Right lobe of liver (tissue), 6 donors: ENCODE data around the gene TOR3A. TPM values are rescaled to one million over a fixed set of nuclear protein-coding genes. Genes with fewer than 3 reads are reported as not detected.

Experiments used
- ATAC-seq, 4 donors: fragments of 200-7000 bp; cut with Tn5 transposase; one replicate each; pipeline ENCODE4 v1.9.1; 2020; ENCODE audit warnings: mild to moderate bottlenecking in 4 of 4, moderate library complexity in 4 of 4
- DNase-seq, 3 donors: peaks; one replicate each; pipeline ENCODE4 v3.0.0-alpha.2; 2020
- H3K27ac ChIP-seq, 3 donors: fragments of 200-600 bp; one replicate each; pipeline ENCODE4 v1.8.0; 2022
- H3K27me3 ChIP-seq, 2 donors: fragments of 200-600 bp; one replicate each; pipeline ENCODE4 v1.8.0; 2022
- H3K36me3 ChIP-seq, 4 donors: fragments of 200-600 bp; sonication (generic) in 1 of 4; one replicate each; pipeline versions ENCODE4 v1.5.1 to v1.8.0; 2017 to 2022; ENCODE audit warnings: control low read depth in 1 of 4
- H3K4me1 ChIP-seq, 4 donors: fragments of 200-600 bp; sonication (generic) in 1 of 4; one replicate each; pipeline versions ENCODE4 v1.5.1 to v1.8.0; 2017 to 2022; ENCODE audit warnings: control low read depth in 1 of 4
- H3K4me3 ChIP-seq, 3 donors: fragments of 200-600 bp; one replicate each; pipeline ENCODE4 v1.8.0; 2022
- H3K9me3 ChIP-seq, 4 donors: fragments of 200-600 bp; sonication (generic) in 1 of 4; one replicate each; pipeline versions ENCODE4 v1.5.1 to v1.8.0; 2017 to 2022; ENCODE audit warnings: control low read depth in 1 of 4
- CTCF ChIP-seq, 4 donors: fragments of 200-600 bp in 3 of 4; fragments of 450-650 bp in 1 of 4; IDR thresholded peaks; one replicate each; pipeline versions ENCODE4 v1.5.1 to v1.8.0; 2016 to 2022; ENCODE audit warnings: antibody characterized with exemption in 4 of 4, mild to moderate bottlenecking in 2 of 4
- POLR2A ChIP-seq: fragments of 450-650 bp; IDR thresholded peaks from one replicate; pipeline ENCODE4 v1.6.1; 2017; ENCODE audit warnings: antibody characterized with exemption, mild to moderate bottlenecking
- WGBS: methylation state at CpG from one replicate; pipeline ENCODE4 v1.1.6; 2018; ENCODE audit warnings: low coverage, low lambda C conversion rate; ENCODE audit not compliant: insufficient coverage; ENCODE audit errors: missing lambda C conversion rate; 5-methylcytosine and 5-hydroxymethylcytosine counted together
- intact Hi-C, 2 donors: fragments of 100-400 bp; cut with DNase I; formaldehyde crosslinking; loops; one replicate each; pipeline versions ENCODE4 v1.11.2 to v1.14.1; 2022
- total RNA-seq, 6 experiments: library from RNA; depleted of rRNA in 2 of 6; stranded (reverse); fragments of >200 nt in 2 of 6; fragmentation: NEBNext Ultra II Directional in 3 of 6; extraction: Animal tissue kit (Norgen Biotek cat#: 25700) in 3 of 6; gene quantifications; one replicate each; pipeline versions ENCODE4 v1.1.0 to v1.2.4, GENCODE V29; 2016 to 2023
- donor health status: DM: no; HTN: yes; CAD: no.
- donor health status: DM: no; HTN: no; CAD: no.
- donor health status: DM: no; HTN: no; CAD: no.
- donor health status: DM: no; HTN: yes; CAD: no.
- donor health status: DM: no; HTN: yes; CAD: no.

The TOR3A gene
- total RNA-seq, 6 experiments from 2014 or later = 4.7 to 52.8 (median 13.1) TPM

GRCh38 chr1:179066471-179066870 lies 15.4 kb upstream of the TOR3A start:
- DNase-seq = no peak
- no peak overlapping the region for H3K27ac ChIP-seq
- WGBS = 94% methylated on average over 4 of the region's 4 CpGs
- no peak for ATAC-seq
- H3K27me3 ChIP-seq = no peaks in the 10 kb centered on the region
- TF ChIP-seq CTCF (IDR thresholded peaks at IDR 0.05) = no peak
- no peak for TF ChIP-seq POLR2A
- intact Hi-C loops = no loop called here
- H3K36me3 ChIP-seq = peaks cover 0 to 23% (median 7%) of the 10 kb centered on the region in 4 donors
- H3K4me3 ChIP-seq = no peak overlapping the region
- no peaks in the 10 kb centered on the region for H3K9me3 ChIP-seq
- no peaks in the 10 kb centered on the region for H3K4me1 ChIP-seq

GRCh38 chr1:179077396-179077795 lies 4.5 kb upstream of the TOR3A start:
- Histone ChIP-seq H3K4me3 (no peak overlapping the region), H3K27ac (no peak overlapping the region), H3K9me3 (no peaks in the 10 kb centered on the region), H3K4me1 (peaks cover 0 to 9% (median 0%) of the 10 kb centered on the region in 4 donors), H3K27me3 (no peaks in the 10 kb centered on the region), H3K36me3 (peaks cover 0 to 1% (median 0%) of the 10 kb centered on the region in 4 donors)
- no peak for ATAC-seq
- TF ChIP-seq POLR2A = no peak
- TF ChIP-seq CTCF (IDR thresholded peaks at IDR 0.05) = no peak
- intact Hi-C loops = no loop called here
- WGBS = 80% methylated on average over 7 of the region's 7 CpGs
- no peak for DNase-seq

- ATAC-seq (peak; percentile 42 to 50 (median 50)), DNase-seq (peak in 1 of 3 donors; percentile 58)
- no peak for TF ChIP-seq POLR2A
- TF ChIP-seq CTCF (IDR thresholded peaks at IDR 0.05) = peak; percentile 64 to 83 (median 66)
- Histone ChIP-seq H3K4me1 (peaks cover 0 to 13% (median 6%) of the 10 kb centered on the region in 4 donors), H3K36me3 (no peaks in the 10 kb centered on the region), H3K27ac (no peak overlapping the region), H3K9me3 (no peaks in the 10 kb centered on the region), H3K27me3 (no peaks in the 10 kb centered on the region), H3K4me3 (no peak overlapping the region)
- intact Hi-C loops = no loop called here
- WGBS = 38% methylated on average over 14 of the region's 18 CpGs
Observed at GRCh38 chr1:179079113-179079761, 2.6 kb upstream of the TOR3A start.

DNA sequence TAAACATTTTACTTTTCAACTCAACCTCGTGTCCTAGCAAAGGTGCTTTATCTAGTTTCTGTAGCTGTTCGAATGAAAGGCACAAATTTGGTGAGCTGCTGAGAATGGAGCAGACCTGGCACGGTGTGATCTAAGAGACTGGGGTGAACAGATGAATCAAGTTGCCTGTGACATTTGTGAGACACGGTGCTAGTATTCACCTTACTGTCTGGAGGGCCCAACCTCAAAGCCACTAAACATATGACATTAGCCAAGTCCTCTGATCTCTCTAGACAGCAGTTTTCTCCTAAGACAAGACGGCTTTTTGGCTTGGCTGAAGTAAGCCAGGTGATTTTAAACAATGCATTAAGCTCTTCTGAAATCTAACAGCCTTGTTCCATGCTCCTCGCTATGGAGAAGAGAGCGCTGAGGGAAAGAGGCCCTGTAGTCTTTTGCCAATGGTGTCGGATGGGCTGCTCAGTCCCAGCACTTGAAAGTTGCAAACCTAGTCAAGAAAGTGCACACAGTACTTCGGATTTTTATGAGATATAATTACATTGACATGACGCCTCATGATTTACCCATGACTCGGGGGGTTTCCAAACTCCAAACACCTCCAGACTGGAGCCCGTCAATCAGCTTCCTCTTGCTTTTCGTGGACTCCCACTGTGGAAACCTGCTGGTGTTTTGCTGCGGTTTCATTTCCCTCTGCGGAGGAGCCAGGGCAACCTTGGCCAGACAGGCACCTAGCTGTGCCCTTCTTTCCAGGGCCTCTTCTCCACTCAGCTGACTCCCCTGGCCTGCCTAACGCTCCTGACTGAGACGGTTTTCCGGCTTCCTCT lies 794 bp upstream of the TOR3A start:
- no peak for ATAC-seq
- 9% methylated on average over 17 of the region's 18 CpGs for WGBS

More for the DNA sequence above, 794 bp upstream of the TOR3A start:
- Histone ChIP-seq H3K4me3 (peak overlapping the region; percentile 95 to 99 (median 98)), H3K9me3 (no peaks in the 10 kb centered on the region), H3K27ac (peak overlapping the region; percentile 58 to 84 (median 67)), H3K27me3 (no peaks in the 10 kb centered on the region), H3K4me1 (peaks cover 0 to 13% (median 6%) of the 10 kb centered on the region in 4 donors), H3K36me3 (peaks cover 0 to 4% (median 0%) of the 10 kb centered on the region in 4 donors)
- intact Hi-C loops = no loop called here
- TF ChIP-seq POLR2A (no peak), CTCF (IDR thresholded peaks at IDR 0.05) (no peak)
- no peak for DNase-seq
